A549 (cell line): ENCODE data around the gene PDE8A.

Source experiments
- POLR2A ChIP-seq: IDR thresholded peaks from 2 replicates; pipeline ENCODE4 v1.6.1; 2012; ENCODE audit warnings: mild to moderate bottlenecking, low read length
- RAD21 ChIP-seq, 2 experiments: fragments of >200 bp in 1 of 2; sonication (Bioruptor Twin) in 1 of 2; formaldehyde crosslinking in 1 of 2; IDR thresholded peaks in 1 of 2; conservative IDR thresholded peaks in 1 of 2; 2 replicates in 1 of 2; 3 replicates in 1 of 2; pipeline ENCODE4 v1.6.1; 2012 to 2018; ENCODE audit warnings: inconsistent platforms in 1 of 2
- RCOR1 ChIP-seq: fragments of 150-350 bp; IDR thresholded peaks from 2 replicates; pipeline ENCODE4 v1.6.1; 2014; ENCODE audit warnings: antibody characterized with exemption, low read length, low read depth
- TF ChIP-seq, protein P1 (sequence below): fragments of >200 bp; sonication (Bioruptor Twin); formaldehyde crosslinking; IDR thresholded peaks from 3 replicates; pipeline ENCODE4 v1.5.1; 2016
- TF ChIP-seq, protein P2 (sequence below): fragments of 150-350 bp; IDR thresholded peaks from 2 replicates; pipeline ENCODE4 v1.6.1; 2014; ENCODE audit warnings: low read depth, mild to moderate bottlenecking, low read length

DNA sequence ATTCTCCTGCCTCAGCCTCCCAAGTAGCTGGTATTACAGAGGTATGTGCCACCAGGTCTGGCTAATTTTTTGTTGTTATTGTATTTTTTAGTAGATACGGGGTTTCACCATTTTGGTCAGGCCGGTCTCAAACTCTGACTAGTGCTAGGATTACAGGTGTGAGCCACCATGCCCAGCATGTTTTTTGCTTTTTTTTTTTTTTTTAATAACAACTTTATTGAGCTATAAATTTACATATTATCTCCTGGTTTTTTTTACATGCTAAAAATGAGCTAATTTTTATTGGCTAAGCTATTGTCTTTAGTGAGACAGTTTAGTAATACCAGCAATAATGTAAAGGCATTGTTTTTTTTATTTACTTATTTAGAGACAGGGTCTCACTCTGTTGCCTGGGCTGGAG lies 105.2 kb downstream of the PDE8A start:
- TF ChIP-seq, protein P1, sequence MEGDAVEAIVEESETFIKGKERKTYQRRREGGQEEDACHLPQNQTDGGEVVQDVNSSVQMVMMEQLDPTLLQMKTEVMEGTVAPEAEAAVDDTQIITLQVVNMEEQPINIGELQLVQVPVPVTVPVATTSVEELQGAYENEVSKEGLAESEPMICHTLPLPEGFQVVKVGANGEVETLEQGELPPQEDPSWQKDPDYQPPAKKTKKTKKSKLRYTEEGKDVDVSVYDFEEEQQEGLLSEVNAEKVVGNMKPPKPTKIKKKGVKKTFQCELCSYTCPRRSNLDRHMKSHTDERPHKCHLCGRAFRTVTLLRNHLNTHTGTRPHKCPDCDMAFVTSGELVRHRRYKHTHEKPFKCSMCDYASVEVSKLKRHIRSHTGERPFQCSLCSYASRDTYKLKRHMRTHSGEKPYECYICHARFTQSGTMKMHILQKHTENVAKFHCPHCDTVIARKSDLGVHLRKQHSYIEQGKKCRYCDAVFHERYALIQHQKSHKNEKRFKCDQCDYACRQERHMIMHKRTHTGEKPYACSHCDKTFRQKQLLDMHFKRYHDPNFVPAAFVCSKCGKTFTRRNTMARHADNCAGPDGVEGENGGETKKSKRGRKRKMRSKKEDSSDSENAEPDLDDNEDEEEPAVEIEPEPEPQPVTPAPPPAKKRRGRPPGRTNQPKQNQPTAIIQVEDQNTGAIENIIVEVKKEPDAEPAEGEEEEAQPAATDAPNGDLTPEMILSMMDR: no peak
- no peak for TF ChIP-seq POLR2A
- TF ChIP-seq RAD21 (conservative IDR thresholded peaks at IDR 0.05 in 1 of 2, IDR thresholded peaks at IDR 0.05 in 1 of 2): no peak
- TF ChIP-seq RCOR1: no peak
- TF ChIP-seq, protein P2, sequence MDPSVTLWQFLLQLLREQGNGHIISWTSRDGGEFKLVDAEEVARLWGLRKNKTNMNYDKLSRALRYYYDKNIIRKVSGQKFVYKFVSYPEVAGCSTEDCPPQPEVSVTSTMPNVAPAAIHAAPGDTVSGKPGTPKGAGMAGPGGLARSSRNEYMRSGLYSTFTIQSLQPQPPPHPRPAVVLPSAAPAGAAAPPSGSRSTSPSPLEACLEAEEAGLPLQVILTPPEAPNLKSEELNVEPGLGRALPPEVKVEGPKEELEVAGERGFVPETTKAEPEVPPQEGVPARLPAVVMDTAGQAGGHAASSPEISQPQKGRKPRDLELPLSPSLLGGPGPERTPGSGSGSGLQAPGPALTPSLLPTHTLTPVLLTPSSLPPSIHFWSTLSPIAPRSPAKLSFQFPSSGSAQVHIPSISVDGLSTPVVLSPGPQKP: no peak
